Esophagus squamous epithelium (tissue), 5 donors: ENCODE results near the gene KRT77. TPM values are rescaled to one million over a fixed set of nuclear protein-coding genes. Genes with fewer than 3 reads are reported as not detected.

Experiments used
- DNase-seq: peaks from one replicate; lab custom pipeline; 2025; lab: John Stamatoyannopoulos, UW
- H3K27ac ChIP-seq, 4 donors: fragments of 200-600 bp; sonication (generic); one replicate each; pipeline ENCODE4 v1.5.1; 2016 to 2019; ENCODE audit warnings: mild to moderate bottlenecking in 1 of 4
- H3K27me3 ChIP-seq, 4 donors: fragments of 200-600 bp; sonication (generic); 1 replicate in 3 of 4; 2 replicates in 1 of 4; pipeline versions ENCODE4 v1.5.1 to v1.6.0; 2017 to 2021; ENCODE audit warnings: antibody characterized with exemption in 1 of 4
- H3K36me3 ChIP-seq, 3 donors: fragments of 200-600 bp; sonication (generic); one replicate each; pipeline ENCODE4 v1.5.1; 2016 to 2019
- H3K4me1 ChIP-seq, 3 donors: fragments of 200-600 bp; sonication (generic); one replicate each; pipeline ENCODE4 v1.5.1; 2017 to 2019
- H3K4me3 ChIP-seq, 4 donors: fragments of 200-600 bp; sonication (generic); 1 replicate in 3 of 4; 2 replicates in 1 of 4; pipeline ENCODE4 v1.5.1; 2016 to 2019; ENCODE audit warnings: mild to moderate bottlenecking in 2 of 4, moderate library complexity in 1 of 4
- H3K9me3 ChIP-seq, 3 donors: fragments of 200-600 bp; sonication (generic); one replicate each; pipeline ENCODE4 v1.5.1; 2016 to 2019
- CTCF ChIP-seq, 6 experiments: fragments of 450-650 bp in 4 of 6; fragments of 200-600 bp in 2 of 6; sonication (generic) in 2 of 6; IDR thresholded peaks; one replicate each; pipeline ENCODE4 v1.5.1; 2016 to 2019; ENCODE audit warnings: antibody characterized with exemption in 6 of 6, mild to moderate bottlenecking in 4 of 6, moderate library complexity in 4 of 6
- POLR2A ChIP-seq, 4 donors: fragments of 450-650 bp; IDR thresholded peaks; one replicate each; pipeline ENCODE4 v1.6.1; 2017; ENCODE audit warnings: antibody characterized with exemption in 4 of 4, mild to moderate bottlenecking in 4 of 4, moderate library complexity in 3 of 4
- WGBS, 2 donors: methylation state at CpG; one replicate each; pipeline ENCODE4 v1.1.5; 2018; 5-methylcytosine and 5-hydroxymethylcytosine counted together
- intact Hi-C: fragments of 100-400 bp; cut with DNase I; formaldehyde crosslinking; loops from one replicate; pipeline ENCODE4 v1.15.0; 2022
- total RNA-seq, 4 donors: library from RNA; depleted of rRNA; stranded (reverse); fragments of >200 nt; gene quantifications; one replicate each; pipeline ENCODE4 v1.1.0, GENCODE V29; 2016
- donor health status: DM: yes; HTN: yes; CAD: no.

KRT77 gene
- total RNA-seq, 4 donors from 2014 or later = not detected

DNA sequence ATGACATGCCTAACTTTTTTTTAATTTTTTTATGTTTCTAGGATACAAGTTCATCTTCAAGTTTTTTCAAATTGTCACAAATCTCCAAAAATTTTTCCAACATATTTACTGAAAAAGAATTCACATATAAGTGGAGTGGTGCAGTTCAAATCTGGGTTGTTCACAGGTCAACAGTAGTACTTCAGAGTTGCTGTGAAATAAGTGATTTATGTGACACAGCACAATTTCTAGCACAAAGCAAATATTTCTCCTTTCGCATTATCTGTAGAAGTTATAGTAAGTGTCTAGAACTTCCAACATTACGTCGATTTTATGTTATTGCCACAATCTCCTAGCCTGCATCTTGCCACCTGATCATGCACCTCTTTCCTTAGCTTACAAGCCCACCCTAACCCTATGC is 41.7 kb downstream of the KRT77 start:
- no peak overlapping the region for H3K27ac ChIP-seq
- H3K4me3 ChIP-seq = no peak overlapping the region
- H3K9me3 ChIP-seq = no peaks in the 10 kb centered on the region
- no peak for TF ChIP-seq CTCF (IDR thresholded peaks at IDR 0.05)
- no peak for TF ChIP-seq POLR2A (IDR thresholded peaks at IDR 0.05)
- no peak for DNase-seq
- intact Hi-C loops = no loop called here
- H3K36me3 ChIP-seq = no peaks in the 10 kb centered on the region
- H3K27me3 ChIP-seq = peaks cover 0 to 33% (median 0%) of the 10 kb centered on the region in 4 donors
- 87 to 88% methylated on average over 3 of the region's 3 CpGs for WGBS, 2 donors
- H3K4me1 ChIP-seq = peaks cover 0 to 31% (median 5%) of the 10 kb centered on the region in 3 donors

- TF ChIP-seq POLR2A (IDR thresholded peaks at IDR 0.05) (no peak), CTCF (IDR thresholded peaks at IDR 0.05) (no peak)
- H3K27me3 ChIP-seq = peaks cover 0 to 29% (median 0%) of the 10 kb centered on the region in 4 donors
- intact Hi-C loops = no loop called here
- H3K4me1 ChIP-seq = peaks cover 0 to 35% (median 5%) of the 10 kb centered on the region in 3 donors
- WGBS, 2 donors = 75 to 76% methylated on average over 3 of the region's 3 CpGs
- no peak for DNase-seq
- H3K4me3 ChIP-seq = no peak overlapping the region
- H3K36me3 ChIP-seq = no peaks in the 10 kb centered on the region
- no peak overlapping the region for H3K27ac ChIP-seq
- H3K9me3 ChIP-seq = no peaks in the 10 kb centered on the region
These were observed 42.3 kb downstream of the KRT77 start for GRCh38 chr12:52660934-52661499.

GRCh38 chr12:52659951-52660350 is 43.4 kb downstream of the KRT77 start:
- no peak for DNase-seq
- Histone ChIP-seq H3K4me1 (peaks cover 0 to 45% (median 5%) of the 10 kb centered on the region in 3 donors), H3K9me3 (no peaks in the 10 kb centered on the region), H3K36me3 (no peaks in the 10 kb centered on the region), H3K27ac (no peak overlapping the region), H3K4me3 (no peak overlapping the region), H3K27me3 (peaks cover 0 to 28% (median 0%) of the 10 kb centered on the region in 4 donors)
- intact Hi-C loops = no loop called here
- TF ChIP-seq CTCF (IDR thresholded peaks at IDR 0.05) (no peak), POLR2A (IDR thresholded peaks at IDR 0.05) (no peak)
- WGBS, 2 donors = 86 to 100% methylated on average over 1 to 2 of the region's 4 CpGs

GRCh38 chr12:52659395-52659794 is 43.9 kb downstream of the KRT77 start:
- no peak overlapping the region for H3K27ac ChIP-seq
- no peaks in the 10 kb centered on the region for H3K36me3 ChIP-seq
- peaks cover 0 to 50% (median 5%) of the 10 kb centered on the region in 3 donors for H3K4me1 ChIP-seq
- H3K27me3 ChIP-seq = peaks cover 0 to 32% (median 0%) of the 10 kb centered on the region in 4 donors
- intact Hi-C loops = no loop called here
- no peak overlapping the region for H3K4me3 ChIP-seq
- WGBS, 2 donors = 46 to 62% methylated on average over 6 to 7 of the region's 7 CpGs
- no peak for DNase-seq
- no peaks in the 10 kb centered on the region for H3K9me3 ChIP-seq
- TF ChIP-seq CTCF (IDR thresholded peaks at IDR 0.05) (no peak), POLR2A (IDR thresholded peaks at IDR 0.05) (no peak)

- WGBS, 2 donors = 60 to 64% methylated on average over 2 to 4 of the region's 4 CpGs
- TF ChIP-seq CTCF (IDR thresholded peaks at IDR 0.05) (no peak), POLR2A (IDR thresholded peaks at IDR 0.05) (no peak)
- no peak for DNase-seq
- peaks cover 0 to 45% (median 5%) of the 10 kb centered on the region in 3 donors for H3K4me1 ChIP-seq
- intact Hi-C loops = no loop called here
- H3K27ac ChIP-seq = no peak overlapping the region
- no peaks in the 10 kb centered on the region for H3K36me3 ChIP-seq
- H3K27me3 ChIP-seq = peaks cover 0 to 28% (median 0%) of the 10 kb centered on the region in 4 donors
- H3K9me3 ChIP-seq = no peaks in the 10 kb centered on the region
- no peak overlapping the region for H3K4me3 ChIP-seq
These were observed 45.1 kb downstream of the KRT77 start for GRCh38 chr12:52658196-52658595.
